ENCODE results near the gene C22orf39. TPM values are rescaled to one million over a fixed set of nuclear protein-coding genes. Genes with fewer than 3 reads are reported as not detected.

The C22orf39 gene
- total RNA-seq, 1 experiment from 2014 or later: 19.3 TPM

DNA sequence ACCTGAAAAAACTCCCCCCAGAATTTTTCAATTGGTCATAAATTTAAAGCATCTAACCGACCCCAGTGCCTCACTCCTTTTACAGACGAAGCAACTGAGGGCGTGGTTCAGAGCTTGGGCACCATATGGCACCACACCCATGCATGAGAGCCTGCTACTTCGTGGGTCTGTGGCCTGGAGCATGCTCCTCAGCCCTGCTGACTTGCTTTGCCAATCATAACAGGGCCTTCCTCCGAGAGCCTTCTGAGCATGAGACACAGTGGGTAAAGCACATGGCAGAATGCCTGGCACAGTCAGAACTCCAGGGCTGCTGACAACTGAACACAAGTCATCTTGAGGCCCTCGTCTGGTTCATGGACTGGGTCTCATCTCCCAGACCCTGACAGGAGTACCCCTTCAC, 49.3 kb downstream of the C22orf39 start:
- no peak overlapping the region for H3K23ac ChIP-seq (ENCODE audit: insufficient read length, low read depth, low read length)
- no peaks in the 10 kb centered on the region for H3K23me2 ChIP-seq (ENCODE audit: insufficient read length, low read depth, low read length, poor library complexity, severe bottlenecking)
- Mint-ChIP-seq H3K9me3 (no peaks in the 10 kb centered on the region), H3K4me1 (no peaks in the 10 kb centered on the region), H3K4me3 (no peak overlapping the region), H3K27me3 (ENCODE audit: low read depth) (no peaks in the 10 kb centered on the region; the same call in 1 of the 2 replicates), H3K27ac (no peak overlapping the region), H3K36me3 (ENCODE audit: insufficient read depth in 1 of 3, low read depth in 3 of 3) (peaks cover 14 to 70% (median 47%) of the 10 kb centered on the region in 3 experiments; a peak in 6 of 7 replicates)
- no peak overlapping the region for H4K5ac ChIP-seq (ENCODE audit: insufficient read length, low read depth, low read length)
- H4K20me1 ChIP-seq (ENCODE audit: control insufficient read depth, insufficient read depth, insufficient read length): no peaks in the 10 kb centered on the region
- DNase-seq: no peak
- H2BK12ac ChIP-seq (ENCODE audit: insufficient read length, low read depth, low read length): no peak overlapping the region
- no peak overlapping the region for H4K91ac ChIP-seq (ENCODE audit: insufficient read length, low read depth, low read length)
- no peak overlapping the region for H2AK5ac ChIP-seq (ENCODE audit: insufficient read length, low read length)
- H3K27ac ChIP-seq (ENCODE audit: insufficient read length, low read depth, low read length): no peak overlapping the region
- H3K79me1 ChIP-seq (ENCODE audit: insufficient read depth, low read depth, low read length, poor library complexity, severe bottlenecking): no peaks in the 10 kb centered on the region
- H3K4me2 ChIP-seq (ENCODE audit: insufficient read depth, insufficient read length, low read length): no peak overlapping the region
- no peak overlapping the region for H3T11ph ChIP-seq (ENCODE audit: low read length)
- H2BK20ac ChIP-seq (ENCODE audit: low read depth, low read length, poor library complexity, severe bottlenecking): no peak overlapping the region
- H2BK120ac ChIP-seq (ENCODE audit: low read depth, low read length, poor library complexity, severe bottlenecking): no peak overlapping the region
- TF ChIP-seq, protein P1, sequence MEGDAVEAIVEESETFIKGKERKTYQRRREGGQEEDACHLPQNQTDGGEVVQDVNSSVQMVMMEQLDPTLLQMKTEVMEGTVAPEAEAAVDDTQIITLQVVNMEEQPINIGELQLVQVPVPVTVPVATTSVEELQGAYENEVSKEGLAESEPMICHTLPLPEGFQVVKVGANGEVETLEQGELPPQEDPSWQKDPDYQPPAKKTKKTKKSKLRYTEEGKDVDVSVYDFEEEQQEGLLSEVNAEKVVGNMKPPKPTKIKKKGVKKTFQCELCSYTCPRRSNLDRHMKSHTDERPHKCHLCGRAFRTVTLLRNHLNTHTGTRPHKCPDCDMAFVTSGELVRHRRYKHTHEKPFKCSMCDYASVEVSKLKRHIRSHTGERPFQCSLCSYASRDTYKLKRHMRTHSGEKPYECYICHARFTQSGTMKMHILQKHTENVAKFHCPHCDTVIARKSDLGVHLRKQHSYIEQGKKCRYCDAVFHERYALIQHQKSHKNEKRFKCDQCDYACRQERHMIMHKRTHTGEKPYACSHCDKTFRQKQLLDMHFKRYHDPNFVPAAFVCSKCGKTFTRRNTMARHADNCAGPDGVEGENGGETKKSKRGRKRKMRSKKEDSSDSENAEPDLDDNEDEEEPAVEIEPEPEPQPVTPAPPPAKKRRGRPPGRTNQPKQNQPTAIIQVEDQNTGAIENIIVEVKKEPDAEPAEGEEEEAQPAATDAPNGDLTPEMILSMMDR (conservative IDR thresholded peaks at IDR 0.05): no peak
- no peak overlapping the region for H2AFZ ChIP-seq (ENCODE audit: low read length)
- H3K56ac ChIP-seq (ENCODE audit: insufficient read length, low read depth, low read length): no peak overlapping the region
- H3K79me2 ChIP-seq (ENCODE audit: insufficient read depth, low read length): no peaks in the 10 kb centered on the region
- no CpG with 5 or more reads among the region's 6 CpGs for WGBS (ENCODE audit: extremely low coverage, insufficient read length, low lambda C conversion rate)
- H2BK5ac ChIP-seq (ENCODE audit: insufficient read length, low read length): no peak overlapping the region
- H3K9ac ChIP-seq (ENCODE audit: extremely low read depth, insufficient read length, low read length): no peak overlapping the region
- no peak overlapping the region for H3K14ac ChIP-seq (ENCODE audit: insufficient read depth, low read length)
- no peak overlapping the region for H4K8ac ChIP-seq (replicated peaks; ENCODE audit: insufficient read length, low read depth, low read length)
- no peaks in the 10 kb centered on the region for H3K9me3 ChIP-seq (ENCODE audit: control insufficient read depth, low read depth, low read length)
- H3K18ac ChIP-seq (ENCODE audit: insufficient read length, low read depth, low read length): no peak overlapping the region
- no peaks in the 10 kb centered on the region for H3K4me1 ChIP-seq (ENCODE audit: insufficient read depth, low read length)
- H3K4ac ChIP-seq (ENCODE audit: low read depth, low read length): no peak overlapping the region
- H2BK15ac ChIP-seq (ENCODE audit: low read depth, low read length): no peak overlapping the region
- no peaks in the 10 kb centered on the region for H3K27me3 ChIP-seq (ENCODE audit: insufficient read depth, low read length)

Data from H9 (cell line).